Adipose tissue (tissue), 3 donors: ENCODE results near the gene SATB2. TPM values are rescaled to one million over a fixed set of nuclear protein-coding genes. Genes with fewer than 3 reads are reported as not detected.

Source experiments
- H3K27ac ChIP-seq: one replicate; pipeline ENCODE4 v1.5.1; 2013; ENCODE audit warnings: low read depth, low read length
- WGBS, 3 donors: extraction: QIAGEN DNeasy Blood & Tissue Kit; methylation state at CpG; one replicate each; pipeline ENCODE4 v1.1.7; 2013; 5-methylcytosine and 5-hydroxymethylcytosine counted together
- polyA plus RNA-seq, 3 donors: library from polyadenylated mRNA; stranded (reverse); fragments of 200-250 nt; gene quantifications; one replicate each; pipeline ENCODE4 v1.2.3, GENCODE V29; 2013
- donor health status: healthy with polysubstance abuse.
- donor health status: Bipolar disorder and iron deficiency.
- donor health status: healthy.

SATB2 gene
- polyA plus RNA-seq, 3 donors: 0.68 to 1.8 (median 1.6) TPM

DNA sequence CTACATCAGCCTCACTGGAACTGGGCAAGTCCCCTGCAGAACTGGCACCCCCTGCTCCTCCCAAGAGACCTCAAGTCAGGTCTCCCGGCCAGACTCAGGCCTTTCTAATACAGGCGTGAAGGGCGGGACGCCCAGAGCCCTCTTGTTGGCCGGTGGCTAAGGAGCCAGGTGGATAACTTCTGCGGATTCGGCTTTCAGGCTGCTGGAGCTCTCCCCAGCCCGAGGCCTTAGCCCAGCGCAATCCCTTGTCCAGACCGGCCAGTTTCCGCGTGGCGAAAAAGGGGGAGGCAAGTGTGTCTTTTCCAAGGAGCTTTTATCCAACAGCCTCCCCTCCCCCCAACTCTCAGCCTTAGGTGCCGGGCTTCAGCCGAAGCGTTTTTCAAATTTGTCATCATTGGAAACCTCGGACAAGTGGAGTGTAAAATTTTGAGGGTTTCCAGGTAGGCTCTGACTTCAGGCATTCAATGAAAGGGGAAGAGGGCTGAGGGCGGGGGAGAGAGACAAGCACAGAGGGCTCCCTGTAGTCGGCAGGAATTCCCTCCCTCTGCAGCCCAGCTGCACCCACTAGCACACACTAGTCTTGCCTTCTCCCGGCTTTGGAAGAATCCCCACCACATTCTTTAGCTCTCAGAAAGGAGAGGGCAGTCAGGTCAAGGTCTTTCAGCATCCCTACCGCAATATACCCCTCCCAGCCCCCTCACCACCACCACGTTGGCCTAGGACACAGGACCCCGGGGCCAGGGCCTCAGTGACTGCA lies 9.5 kb upstream of the SATB2 start:
- 6 to 15% (median 11%) methylated on average over 23 of the region's 23 CpGs for WGBS, 3 donors

DNA sequence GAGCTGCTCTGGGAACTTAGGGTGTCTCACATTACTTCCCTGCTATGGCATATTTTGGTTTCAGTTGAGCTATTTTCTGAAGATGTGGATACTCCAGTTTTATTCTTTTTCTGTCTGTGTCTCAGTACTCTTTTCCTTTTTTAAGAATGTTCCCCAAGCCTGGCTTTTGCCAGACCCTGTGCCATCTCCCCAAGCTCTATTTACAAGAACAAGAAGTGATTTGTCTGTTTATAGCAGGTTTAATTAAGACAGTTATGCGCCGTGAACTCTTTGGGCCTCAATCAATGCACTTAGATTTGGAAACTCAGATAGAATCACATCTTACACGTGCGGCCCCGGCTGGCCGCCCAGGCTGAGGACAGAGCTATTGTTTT lies 8.9 kb upstream of the SATB2 start:
- no peak overlapping the region for H3K27ac ChIP-seq
- 17 to 24% (median 23%) methylated on average over 6 of the region's 6 CpGs for WGBS, 3 donors

More for the DNA sequence above, 9.5 kb upstream of the SATB2 start:
- H3K27ac ChIP-seq: no peak overlapping the region

DNA sequence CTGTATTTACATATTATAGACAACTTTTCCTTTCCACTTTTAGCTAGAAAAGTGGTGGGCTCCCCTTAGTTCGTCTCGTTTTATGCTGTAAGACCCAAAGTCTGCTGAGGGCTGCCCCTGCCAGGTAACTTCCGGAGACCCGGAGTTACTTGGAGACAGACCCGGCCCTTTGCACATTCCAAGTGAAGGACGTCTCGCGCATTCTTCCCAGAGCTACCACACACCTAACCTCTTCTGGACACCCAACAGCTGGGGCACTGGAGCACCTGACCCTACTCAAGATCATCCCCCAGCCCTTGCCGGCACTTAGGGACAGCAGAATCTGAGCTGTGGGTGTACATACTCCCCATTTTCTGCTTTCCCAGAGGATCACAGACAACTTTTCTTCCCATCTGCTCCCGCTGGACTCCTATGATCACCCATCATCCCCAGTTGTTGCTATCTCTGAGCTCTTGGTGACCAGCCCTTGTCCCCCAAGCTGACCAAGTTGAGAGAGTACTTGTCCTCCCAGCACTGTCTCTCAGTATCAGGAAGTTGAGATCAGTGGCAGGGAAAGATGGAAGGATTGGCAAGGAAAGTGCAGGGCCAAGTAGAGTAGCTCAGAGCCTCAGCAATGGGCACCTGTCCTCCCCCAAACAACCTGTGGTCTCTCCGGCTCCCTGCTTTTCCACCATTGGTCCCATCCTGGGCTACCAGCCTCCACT lies 8.4 kb upstream of the SATB2 start:
- WGBS, 3 donors: 14 to 18% (median 16%) methylated on average over 11 of the region's 11 CpGs
- H3K27ac ChIP-seq: no peak overlapping the region

DNA sequence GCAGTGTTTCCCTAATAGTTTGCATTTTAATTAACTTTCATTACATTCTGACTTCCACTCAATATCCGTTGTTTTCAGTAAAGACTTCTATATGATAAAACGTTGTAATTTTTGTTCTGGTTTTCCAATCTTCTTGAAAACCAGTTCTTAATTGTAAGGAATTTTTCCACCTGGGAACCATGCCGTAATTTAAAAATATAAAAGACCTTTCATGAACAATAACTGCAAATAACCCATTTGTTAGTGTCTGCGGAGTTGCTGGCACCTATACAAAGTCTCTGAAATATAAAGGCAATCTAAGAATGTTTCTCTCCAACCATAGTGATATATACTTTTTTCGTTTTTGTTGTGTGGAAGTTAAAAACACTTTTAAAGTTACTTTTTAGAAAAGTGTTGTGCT lies 7.7 kb upstream of the SATB2 start:
- 14 to 20% (median 19%) methylated on average over 5 of the region's 5 CpGs for WGBS, 3 donors
- H3K27ac ChIP-seq: no peak overlapping the region

DNA sequence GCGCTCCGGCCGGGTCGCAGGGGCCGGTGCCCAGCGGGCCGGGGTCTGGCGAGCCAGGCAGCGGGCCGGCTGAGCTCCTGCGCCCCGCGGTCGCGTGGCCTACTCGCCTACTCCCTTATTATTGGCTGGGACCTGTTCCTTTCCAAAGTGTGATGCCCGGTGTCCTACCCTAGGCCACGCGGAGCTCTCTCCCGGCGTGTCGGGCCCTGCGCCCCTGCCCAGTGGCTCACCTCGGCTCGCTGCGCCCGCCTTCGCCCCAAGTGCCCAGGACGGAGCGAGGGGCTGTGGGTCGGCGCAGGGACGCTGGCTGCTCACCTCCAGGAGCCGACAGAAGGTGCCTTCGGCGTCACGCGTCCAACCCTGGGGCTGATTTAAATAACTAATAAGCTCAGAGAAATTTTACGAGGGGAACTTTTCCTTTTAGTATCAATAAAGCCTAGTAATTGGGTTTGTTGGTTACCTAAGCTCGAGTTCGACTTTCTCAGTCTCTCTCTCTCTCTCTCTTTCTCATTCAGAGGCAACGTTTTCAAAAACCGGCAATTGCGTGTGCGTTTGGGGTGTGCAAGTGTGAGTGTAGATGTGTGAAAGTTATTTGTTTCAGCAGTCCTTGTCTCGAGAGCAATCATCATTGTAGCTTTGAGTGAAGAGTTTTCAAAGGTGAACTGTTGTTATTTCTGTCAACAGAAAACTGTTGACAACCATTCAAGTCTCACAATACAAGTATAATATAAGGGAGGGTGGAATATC lies 7.0 kb upstream of the SATB2 start:
- 5 to 7% (median 5%) methylated on average over 46 of the region's 46 CpGs for WGBS, 3 donors
- H3K27ac ChIP-seq: no peak overlapping the region

DNA sequence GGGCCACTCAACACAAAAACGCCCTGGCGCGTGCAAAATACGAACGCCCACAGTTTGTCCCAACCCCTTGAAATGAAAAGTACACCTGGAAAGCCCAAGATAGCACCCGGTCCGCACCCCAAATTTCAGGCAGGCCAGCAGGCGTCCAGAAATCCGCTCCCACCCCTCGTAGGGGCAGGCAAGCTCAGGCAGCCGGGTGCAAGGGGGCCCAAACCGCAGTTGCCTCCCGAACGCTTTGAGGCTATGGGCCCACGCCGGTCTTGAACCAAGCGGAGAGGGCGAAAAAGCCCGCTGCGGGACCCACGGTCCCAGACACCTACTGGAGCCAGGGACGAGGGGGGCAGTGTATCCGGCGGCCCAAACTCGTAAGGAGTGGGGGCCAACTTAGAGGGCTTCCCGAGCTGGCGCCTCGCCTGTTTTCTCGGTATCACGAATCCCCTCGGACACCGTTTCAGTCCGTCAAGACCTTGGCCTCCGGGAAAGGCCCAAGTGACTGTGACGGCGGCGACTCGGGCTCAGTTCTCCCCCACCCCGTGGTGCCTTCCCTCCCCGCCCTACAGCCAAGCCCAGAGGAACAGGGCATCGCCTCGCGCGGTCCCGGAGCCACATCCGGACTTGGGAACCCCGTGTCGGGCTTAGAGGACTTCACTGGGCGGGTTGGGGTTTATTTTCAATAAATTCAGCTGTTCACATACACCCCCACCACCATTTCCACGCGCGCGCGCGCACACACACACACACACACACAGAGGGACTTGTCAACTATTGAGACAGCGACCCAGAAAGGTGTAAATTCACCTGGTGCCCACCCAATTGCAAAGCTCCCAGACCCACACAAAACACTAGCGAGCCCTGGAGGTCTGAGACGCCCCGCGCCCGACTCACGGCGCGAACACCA lies 6.2 kb upstream of the SATB2 start:
- H3K27ac ChIP-seq: no peak overlapping the region
- 5 to 6% (median 5%) methylated on average over 64 of the region's 64 CpGs for WGBS, 3 donors

DNA sequence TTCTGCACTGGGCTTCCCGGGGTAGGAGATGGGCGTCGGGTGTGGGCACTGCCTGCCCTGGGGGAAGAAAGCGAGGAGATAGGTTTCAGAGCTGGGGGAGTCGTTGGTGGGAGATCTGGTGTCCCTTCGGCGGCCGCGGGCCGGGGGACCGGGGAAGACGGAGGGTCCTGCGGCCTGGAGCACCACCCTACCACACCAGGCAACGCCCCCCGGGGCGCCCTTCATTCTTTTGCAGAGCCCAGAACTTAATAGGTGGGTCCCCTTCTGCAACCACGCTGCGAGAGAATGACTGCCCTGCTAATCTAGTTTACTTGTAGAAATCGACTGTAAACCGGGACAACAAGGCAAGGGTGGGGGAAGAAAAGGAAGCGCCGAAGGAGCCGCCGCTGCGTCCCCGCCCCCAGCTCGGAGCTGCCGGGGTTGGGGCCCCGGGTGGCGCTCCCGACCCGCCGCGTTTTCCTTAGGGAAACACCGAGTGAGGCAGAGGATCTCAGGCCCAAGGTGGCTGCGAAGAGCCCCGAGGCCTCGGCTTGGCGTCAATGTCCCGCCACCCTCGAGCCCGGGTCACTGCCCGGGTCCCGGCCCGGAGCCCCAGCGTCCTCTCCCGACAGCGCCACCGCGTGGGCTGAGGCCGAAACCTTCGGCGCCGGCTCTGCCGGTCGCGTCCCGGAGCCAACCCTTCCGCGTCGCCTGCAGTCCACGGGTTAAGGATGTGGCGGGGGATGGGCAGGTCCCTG lies 5.4 kb upstream of the SATB2 start:
- H3K27ac ChIP-seq: no peak overlapping the region
- WGBS, 3 donors: 2% methylated on average over 59 to 63 of the region's 63 CpGs

DNA sequence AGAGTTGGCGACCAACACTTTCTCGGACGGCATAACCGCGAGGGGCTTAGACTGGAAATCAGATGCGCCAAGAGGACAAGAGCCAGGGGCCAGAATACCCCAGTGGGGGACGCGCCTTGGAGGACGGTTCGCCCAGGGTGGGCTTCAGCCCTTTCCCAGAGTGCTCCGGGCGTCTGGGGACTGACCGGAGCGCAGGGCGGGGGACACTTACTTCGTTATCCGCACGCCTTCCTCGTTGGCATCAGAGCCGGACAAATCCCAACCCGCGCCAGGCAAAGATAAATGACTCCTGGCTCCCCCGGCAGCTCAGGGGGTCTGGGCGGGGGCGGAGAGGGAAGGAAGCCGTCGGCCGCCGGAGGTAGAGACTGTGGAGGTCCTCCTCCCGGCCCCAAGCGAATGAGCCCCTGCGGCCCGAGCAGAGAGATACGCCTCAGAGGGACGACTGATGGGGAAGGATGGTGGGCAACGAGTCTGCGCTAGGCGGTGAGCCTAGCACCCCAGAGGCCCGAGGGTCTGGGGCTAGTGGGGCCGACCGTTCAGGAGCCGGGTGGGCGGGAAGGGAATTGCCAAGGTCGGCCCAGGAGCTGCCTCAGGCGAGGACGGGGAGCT lies 4.7 kb upstream of the SATB2 start:
- 7 to 8% (median 7%) methylated on average over 46 of the region's 46 CpGs for WGBS, 3 donors

DNA sequence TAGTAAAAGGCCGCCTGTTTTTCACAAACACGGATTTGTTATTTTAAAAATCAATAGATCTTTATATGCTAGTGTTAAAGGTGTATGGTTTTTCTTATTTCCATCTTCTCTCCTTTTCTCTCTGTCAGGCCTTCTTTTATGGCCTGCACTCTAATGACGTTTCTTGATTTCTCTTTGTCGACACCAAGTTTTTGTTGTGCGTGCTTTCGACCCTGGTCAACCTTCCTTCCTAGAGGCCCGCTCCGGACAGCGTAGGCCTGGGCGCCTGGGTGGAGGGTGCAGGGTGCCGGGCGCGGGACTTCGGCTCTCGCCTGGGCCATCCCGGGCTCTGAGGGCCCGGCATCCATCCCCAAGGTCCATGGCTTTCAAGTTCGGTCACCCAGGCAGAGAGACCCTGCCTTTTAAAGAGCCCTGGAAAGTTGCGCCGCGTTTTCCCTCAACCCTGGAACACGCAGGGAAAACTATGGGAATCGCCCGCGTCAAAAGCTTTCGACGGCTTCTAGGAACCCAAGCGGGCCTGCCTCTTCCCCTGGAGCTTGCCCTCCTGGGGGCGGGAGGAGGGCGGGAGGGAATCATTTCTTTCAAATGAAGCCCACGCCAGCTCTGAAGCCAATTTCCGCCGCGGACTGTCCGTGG lies 4.1 kb upstream of the SATB2 start:
- no peak overlapping the region for H3K27ac ChIP-seq
- 12 to 18% (median 18%) methylated on average over 35 of the region's 35 CpGs for WGBS, 3 donors

More for the DNA sequence above, 4.7 kb upstream of the SATB2 start:
- H3K27ac ChIP-seq: no peak overlapping the region

DNA sequence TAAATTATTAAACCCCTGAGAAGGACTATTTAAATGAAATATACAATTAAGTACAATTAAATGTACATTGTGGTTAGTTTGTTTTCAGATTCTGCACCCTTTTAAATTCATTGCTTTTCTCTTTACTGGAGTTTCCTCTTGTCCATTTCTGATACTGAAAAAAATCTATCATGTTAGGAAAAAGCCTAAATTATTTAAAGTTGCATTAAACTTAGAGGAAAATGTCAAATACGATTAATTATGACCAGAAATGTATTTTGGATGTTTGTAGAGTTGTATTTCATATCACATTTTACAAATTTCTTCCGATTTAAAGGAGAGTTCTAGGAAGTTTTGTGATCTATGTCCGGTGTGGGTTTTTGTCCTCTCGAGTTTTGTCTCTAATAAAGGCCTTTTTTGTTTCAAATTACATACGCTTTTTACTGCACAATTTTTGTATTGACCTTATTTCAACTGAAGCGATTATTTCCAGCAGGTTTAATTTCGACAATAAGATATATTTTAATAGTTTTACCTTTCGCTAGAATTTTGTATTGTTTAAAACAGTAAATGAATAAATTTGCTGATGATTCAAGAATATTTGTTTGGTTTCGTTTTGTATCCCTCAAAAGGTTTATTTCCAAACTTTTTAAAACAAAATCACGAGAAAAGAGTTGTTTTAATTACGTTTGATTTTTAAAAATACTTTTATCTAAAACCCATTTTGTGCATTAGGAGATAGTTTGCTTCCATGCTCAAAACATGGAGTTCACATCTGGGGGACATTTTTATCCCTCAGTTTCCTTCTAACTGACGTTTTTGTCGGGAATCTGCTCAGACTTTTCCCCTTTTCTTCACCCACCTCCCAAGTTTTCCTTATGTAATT lies 3.3 kb upstream of the SATB2 start:
- WGBS, 3 donors: 21 to 26% (median 21%) methylated on average over 13 of the region's 13 CpGs
- no peak overlapping the region for H3K27ac ChIP-seq

DNA sequence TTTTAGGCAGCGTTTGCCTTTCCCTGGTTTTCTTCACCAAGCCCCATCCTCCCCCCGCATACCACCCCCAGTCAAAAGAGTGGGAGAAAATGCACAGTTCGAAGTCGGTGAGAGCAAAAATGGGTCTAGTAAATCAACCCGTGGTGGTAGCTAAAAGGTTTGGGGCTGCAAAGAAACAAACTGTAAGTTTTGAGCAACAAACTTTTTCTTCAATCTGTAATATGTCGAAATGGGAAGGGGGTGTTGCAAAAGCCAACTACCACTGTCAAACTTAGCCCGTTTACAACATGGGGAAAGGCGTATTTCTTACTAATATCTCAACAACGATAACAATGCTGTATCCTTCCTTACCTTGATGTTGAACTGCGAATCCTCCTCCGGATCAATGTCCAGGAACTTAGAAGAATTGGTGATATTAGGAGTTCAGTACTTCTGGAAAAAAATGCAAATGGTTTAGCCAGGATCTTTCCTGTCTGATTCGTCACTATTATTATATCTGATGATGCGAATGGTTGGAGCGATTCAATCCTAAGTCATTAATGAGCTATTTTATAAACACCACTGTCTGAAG lies 2.4 kb upstream of the SATB2 start:
- H3K27ac ChIP-seq: no peak overlapping the region
- WGBS, 3 donors: 8 to 11% (median 9%) methylated on average over 14 of the region's 14 CpGs

DNA sequence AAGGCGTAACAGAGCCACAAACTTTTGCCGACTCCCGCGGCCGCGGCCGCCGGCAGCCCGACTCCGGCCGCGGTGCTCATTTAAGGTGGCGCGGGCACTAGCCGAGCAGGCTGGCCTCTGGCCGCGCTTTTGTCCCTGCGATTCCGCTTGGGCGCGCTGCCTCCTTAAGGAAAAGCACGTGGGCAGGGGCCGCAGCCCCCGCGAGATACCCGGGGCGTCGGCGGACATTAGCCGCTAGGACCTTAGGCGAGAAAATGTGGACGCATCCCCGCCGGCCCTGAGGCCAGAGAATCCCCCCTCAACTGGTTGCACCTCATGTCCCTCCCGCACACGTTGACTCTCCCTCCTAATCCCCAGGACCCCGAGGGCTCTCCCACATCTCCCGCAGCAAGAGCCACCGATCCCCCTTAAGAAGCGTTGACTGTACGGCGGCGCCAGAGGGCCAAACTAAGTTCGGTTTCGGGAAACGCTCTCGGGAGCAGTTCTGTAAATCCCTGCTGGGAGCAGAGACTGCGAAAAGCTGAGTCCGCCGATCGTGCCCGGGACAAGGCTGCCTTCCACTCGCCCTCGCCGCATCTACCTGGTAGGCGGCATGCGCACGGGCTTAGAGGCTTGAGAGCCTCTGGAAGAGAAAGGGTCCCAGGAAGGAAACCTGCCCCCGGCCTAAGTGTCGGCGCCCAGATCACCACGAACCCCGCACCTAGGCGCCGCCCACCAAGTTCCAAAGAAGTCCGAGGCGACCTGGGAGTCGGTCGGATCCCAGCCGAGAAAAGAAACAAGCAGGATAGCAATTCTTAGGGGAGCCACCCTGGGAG lies 1.8 kb upstream of the SATB2 start:
- no peak overlapping the region for H3K27ac ChIP-seq
- 0 to 1% (median 1%) methylated on average over 69 to 70 of the region's 70 CpGs for WGBS, 3 donors

DNA sequence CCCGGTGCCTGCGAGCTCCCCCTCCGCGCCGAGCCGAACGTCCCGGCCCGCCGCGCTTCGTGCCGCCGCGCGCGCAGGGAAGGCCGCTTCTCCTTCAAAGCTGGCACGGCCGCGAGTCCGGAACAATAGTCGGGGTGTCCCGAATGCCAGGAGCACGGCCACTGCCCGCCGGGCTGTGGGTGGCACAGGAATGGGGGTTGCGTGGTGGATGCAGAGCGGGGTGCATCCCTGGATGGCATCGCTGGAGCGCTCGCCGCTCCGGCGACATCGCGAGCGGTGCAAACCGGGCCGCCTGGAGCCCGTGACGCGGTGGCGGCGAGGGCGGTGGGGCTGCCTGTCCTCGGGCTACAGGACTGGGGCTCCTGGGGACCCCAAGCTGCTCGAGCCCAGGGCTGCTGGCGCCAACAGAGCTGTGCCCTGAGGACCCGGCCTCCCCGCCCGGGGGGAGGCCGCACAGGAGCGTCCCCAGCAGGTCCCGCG lies 1.1 kb upstream of the SATB2 start:
- no peak overlapping the region for H3K27ac ChIP-seq
- 1 to 2% (median 1%) methylated on average over 44 to 56 of the region's 56 CpGs for WGBS, 3 donors

DNA sequence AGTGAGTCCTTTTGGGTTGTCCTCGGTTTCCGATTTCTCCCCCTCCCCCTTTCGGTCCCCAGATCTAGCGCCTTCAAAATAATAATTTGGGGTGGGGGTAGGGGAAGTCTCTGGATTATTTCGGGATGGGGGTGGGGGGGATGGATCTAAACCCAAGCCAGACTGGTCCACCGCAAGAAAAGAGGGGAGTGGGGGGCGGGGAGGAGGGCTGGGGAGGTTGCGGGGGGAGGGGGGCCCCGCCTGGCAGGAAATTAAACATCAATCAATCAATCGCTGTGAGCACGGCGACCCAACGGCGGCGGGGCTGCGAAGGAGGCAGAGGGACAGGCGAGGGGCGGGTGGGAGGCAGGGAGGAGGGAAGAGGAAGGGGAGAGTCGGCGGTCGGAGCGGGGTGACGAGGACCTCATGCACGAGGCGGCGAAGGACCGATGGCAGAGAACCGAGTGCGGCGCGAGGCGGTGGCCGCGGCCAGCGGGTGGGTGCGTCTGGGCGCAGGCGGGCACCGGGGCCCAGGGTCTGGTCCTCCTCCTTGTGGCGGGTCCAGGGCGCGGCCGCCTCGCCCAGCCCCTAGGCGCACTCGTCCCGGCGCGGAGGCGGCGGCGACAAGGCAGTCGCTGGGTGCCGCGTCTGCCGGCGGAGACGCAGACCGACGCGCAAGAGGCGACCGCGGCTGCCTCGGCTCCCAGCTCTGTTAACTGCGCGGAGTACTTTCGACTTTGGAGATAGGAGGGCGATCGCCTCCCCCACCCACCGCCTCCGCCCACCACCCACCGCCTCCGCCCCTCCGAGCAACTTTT lies 468 bp upstream of the SATB2 start:
- no peak overlapping the region for H3K27ac ChIP-seq
- 0 to 1% (median 1%) methylated on average over 61 to 75 of the region's 75 CpGs for WGBS, 3 donors
